ENCODE results near the gene ARHGAP10.
"Not testable (repeated sequence)": the region's sequence is repeated elsewhere in the genome, so short reads cannot be mapped to it uniquely, and the experiment has no call there.

ARHGAP10 gene

DNA sequence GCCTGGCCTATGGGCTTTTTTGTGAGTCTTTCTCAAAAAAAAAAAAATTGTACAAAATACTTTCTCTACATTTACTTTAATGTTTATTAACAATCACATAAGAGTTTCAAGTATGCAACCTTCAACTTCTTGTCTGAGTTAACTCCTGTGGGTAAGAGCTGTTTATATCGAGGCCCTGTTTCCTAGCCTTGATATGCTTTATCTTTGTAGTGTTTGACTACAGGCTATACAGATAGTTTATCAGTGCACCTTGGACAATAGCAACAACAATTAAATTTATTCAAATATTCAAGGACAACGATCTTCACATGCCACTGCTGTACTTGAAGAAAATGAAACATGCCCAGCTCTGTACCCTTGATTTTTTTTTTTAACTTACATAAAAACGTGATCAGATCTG lies 178.4 kb downstream of the ARHGAP10 start:
- DNase-seq (ENCODE audit: low read depth): no peak
- H3K4me3 ChIP-seq (ENCODE audit: low read depth, low read length): no peak overlapping the region
- TF ChIP-seq, protein P1, sequence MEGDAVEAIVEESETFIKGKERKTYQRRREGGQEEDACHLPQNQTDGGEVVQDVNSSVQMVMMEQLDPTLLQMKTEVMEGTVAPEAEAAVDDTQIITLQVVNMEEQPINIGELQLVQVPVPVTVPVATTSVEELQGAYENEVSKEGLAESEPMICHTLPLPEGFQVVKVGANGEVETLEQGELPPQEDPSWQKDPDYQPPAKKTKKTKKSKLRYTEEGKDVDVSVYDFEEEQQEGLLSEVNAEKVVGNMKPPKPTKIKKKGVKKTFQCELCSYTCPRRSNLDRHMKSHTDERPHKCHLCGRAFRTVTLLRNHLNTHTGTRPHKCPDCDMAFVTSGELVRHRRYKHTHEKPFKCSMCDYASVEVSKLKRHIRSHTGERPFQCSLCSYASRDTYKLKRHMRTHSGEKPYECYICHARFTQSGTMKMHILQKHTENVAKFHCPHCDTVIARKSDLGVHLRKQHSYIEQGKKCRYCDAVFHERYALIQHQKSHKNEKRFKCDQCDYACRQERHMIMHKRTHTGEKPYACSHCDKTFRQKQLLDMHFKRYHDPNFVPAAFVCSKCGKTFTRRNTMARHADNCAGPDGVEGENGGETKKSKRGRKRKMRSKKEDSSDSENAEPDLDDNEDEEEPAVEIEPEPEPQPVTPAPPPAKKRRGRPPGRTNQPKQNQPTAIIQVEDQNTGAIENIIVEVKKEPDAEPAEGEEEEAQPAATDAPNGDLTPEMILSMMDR (IDR thresholded peaks at IDR 0.05; ENCODE audit: insufficient read depth, low read depth, low read length, missing control alignments): no peak

DNA sequence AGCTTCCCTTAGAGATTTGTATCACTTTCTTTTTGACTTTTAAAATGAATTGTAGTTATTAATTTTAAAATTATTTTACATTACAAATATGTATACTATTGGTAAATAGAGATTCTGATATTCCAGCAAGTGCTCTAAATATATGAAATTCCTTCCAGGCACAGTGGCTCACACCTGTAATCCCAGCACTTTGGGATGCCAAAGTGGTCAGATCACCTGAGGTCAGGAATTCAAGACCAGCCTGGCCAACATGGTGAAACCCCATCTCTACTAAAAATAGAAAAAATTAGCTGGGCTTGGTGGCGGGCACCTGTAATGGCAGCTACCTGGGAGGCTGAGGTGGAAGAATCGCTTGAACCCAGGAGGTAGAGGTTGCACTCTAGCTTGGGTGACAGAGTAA lies 180.2 kb downstream of the ARHGAP10 start:
- DNase-seq (ENCODE audit: low read depth); H3K4me3 ChIP-seq (ENCODE audit: low read depth, low read length): not testable (repeated sequence)

DNA sequence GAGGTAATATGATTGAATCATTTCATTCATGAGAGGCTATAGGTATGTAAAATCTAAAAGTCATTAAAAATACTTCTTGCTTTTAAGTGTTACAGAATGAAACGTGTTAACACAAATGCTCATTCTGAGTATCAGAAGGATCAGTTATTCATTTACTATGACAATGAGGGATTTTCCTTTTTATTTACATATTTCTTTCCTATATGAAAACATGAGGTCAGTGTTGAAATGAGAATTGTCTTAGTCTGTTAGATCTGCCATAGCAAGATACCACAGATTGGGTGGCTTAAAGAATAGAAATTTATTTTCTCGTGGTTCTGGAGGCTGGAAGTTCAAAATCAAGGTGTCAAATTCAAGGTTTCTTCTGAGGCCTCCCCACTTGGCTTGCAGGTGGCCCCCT lies 181.2 kb downstream of the ARHGAP10 start:
- DNase-seq (ENCODE audit: low read depth): no peak
- TF ChIP-seq, protein P1 (IDR thresholded peaks at IDR 0.05; ENCODE audit: insufficient read depth, low read depth, low read length, missing control alignments): no peak
- no peak overlapping the region for H3K4me3 ChIP-seq (ENCODE audit: low read depth, low read length)

DNA sequence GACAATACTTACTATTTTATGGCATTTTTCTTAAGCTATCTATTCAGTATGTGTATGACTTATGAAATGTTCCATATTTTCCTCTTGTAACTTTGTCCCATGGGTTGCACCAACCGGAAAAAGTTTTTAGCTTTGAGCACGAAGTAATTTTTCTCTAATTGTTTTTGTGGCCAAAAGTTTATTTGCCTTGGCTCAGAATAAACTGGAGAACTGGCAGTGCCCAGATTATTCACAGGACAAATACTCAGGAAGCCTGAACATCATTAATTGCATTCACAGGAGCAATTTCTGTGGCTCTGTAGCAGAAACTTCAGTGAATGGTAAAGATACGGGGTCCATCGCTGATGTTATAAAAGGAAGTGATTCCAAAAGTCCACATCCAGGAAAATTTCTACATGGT lies 184.5 kb downstream of the ARHGAP10 start:
- DNase-seq (ENCODE audit: low read depth): no peak
- no peak overlapping the region for H3K4me3 ChIP-seq (ENCODE audit: low read depth, low read length)
- TF ChIP-seq, protein P1 (IDR thresholded peaks at IDR 0.05; ENCODE audit: insufficient read depth, low read depth, low read length, missing control alignments): no peak

DNA sequence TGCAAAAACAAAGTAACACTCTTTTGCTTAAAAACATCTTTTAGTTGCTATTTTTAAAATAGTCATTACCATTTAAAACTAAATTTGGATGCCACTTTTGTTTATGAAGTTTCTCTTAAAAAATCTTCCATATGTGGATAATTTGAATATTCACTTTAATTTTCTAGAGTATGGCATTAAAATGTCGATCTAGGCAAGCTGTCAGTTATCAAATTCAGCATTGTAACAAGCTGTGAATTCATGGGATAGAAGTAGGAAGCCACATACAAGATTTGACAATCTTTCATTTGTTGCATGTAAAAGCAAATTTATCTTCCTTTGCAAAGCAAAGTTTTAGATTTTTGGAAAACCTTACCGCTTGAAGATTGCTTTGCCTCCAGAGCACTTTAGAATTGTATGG lies 191.5 kb downstream of the ARHGAP10 start:
- TF ChIP-seq, protein P1 (IDR thresholded peaks at IDR 0.05; ENCODE audit: insufficient read depth, low read depth, low read length, missing control alignments): no peak
- no peak overlapping the region for H3K4me3 ChIP-seq (ENCODE audit: low read depth, low read length)
- no peak for DNase-seq (ENCODE audit: low read depth)

DNA sequence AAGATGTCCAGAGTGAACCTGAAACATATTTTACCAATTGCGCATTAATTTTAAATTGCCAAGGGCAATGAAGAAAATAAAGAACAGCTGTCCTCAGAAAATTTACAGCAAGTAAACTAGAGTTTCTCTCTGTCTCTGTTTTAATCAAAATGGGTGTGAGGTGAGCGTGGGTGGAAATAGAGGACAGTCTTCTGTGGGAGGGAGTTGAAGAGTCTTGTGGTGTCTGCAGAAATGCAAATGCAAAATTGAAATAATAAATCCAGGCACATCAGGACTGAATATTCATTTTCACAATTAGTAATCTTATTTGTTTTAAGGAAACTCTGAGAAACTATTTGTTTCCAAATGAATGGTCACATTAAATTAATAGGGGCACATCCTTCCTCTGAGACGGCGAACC lies 192.0 kb downstream of the ARHGAP10 start:
- DNase-seq (ENCODE audit: low read depth): no peak
- H3K4me3 ChIP-seq (ENCODE audit: low read depth, low read length): no peak overlapping the region
- TF ChIP-seq, protein P1 (IDR thresholded peaks at IDR 0.05; ENCODE audit: insufficient read depth, low read depth, low read length, missing control alignments): no peak

DNA sequence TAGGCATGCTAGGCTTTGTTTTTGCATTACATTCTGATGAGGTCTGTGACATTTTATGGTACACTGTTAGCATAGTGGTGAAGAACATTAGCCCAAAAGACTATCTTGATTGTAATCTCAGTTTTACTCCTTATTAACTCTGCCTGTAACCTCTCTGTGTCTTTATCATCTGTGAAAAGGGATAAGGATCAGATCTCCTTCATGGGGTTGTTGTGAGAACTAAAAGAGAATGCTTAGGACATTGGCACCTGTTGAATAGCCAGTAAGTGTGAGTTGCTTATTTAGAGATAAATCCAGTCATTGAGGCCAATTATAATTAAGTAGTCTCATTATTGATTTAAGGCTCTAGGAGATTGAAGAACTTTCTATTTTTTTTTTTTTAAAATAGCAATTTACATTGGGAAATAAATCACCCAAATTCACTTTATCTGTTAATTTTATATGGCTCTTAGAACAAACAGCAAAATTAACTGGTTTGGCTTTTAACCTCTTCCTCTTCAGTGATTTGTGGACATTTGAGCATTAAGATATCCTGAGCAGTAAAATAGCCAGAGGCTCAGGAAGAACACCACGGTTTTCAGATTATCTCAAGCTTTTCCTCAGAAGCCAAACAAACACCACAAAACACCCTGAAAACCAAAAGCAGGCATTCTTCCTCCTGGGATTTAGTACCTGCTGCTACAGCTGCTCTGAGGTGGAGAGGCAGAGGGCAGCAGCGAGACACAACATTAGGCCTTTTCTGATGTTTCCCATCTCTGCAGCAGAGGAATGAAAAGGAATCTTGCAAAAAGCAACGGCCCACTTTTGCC lies 192.9 kb downstream of the ARHGAP10 start:
- H3K4me3 ChIP-seq (ENCODE audit: low read depth, low read length): no peak overlapping the region
- TF ChIP-seq, protein P1 (IDR thresholded peaks at IDR 0.05; ENCODE audit: insufficient read depth, low read depth, low read length, missing control alignments): peak; percentile 15
- no peak for DNase-seq (ENCODE audit: low read depth)

Measured in GM12865 (cell line).